H1 (cell line): Measurements from ENCODE around the gene MMS22L.

Experiments used
- CTCF ChIP-seq, 3 experiments: IDR thresholded peaks; 1 replicate in 2 of 3; 2 replicates in 1 of 3; pipeline versions ENCODE4 v1.5.1 to v1.6.1; 2011; ENCODE audit warnings: low read length in 3 of 3, mild to moderate bottlenecking in 3 of 3, inconsistent platforms in 2 of 3, low read depth in 1 of 3, moderate library complexity in 1 of 3; ENCODE audit not compliant: insufficient read depth in 1 of 3; ENCODE audit errors: control extremely low read depth in 1 of 3
- EGR1 ChIP-seq: IDR thresholded peaks from 2 replicates; pipeline ENCODE4 v1.6.1; 2011; ENCODE audit warnings: low read depth, low read length, borderline replicate concordance
- JUND ChIP-seq: IDR thresholded peaks from 2 replicates; pipeline ENCODE4 v1.6.1; 2011; ENCODE audit warnings: mild to moderate bottlenecking, improper control_type of control experiment, low read length
- MAFK ChIP-seq: IDR thresholded peaks from 2 replicates; pipeline ENCODE4 v1.6.1; 2012; ENCODE audit warnings: low read depth, mild to moderate bottlenecking, improper control_type of control experiment, low read length
- POLR2AphosphoS5 ChIP-seq: IDR thresholded peaks from 2 replicates; pipeline ENCODE4 v1.6.1; 2011; ENCODE audit warnings: low read depth, low read length
- TAF1 ChIP-seq: IDR thresholded peaks from 2 replicates; pipeline ENCODE4 v1.6.1; 2011; ENCODE audit warnings: mild to moderate bottlenecking, low read depth, low read length
- TCF12 ChIP-seq: IDR thresholded peaks from 2 replicates; pipeline ENCODE4 v1.6.1; 2011; ENCODE audit warnings: low read depth, mild to moderate bottlenecking, low read length
- ZNF274 ChIP-seq: IDR thresholded peaks from 2 replicates; pipeline ENCODE4 v1.7.0; 2012; ENCODE audit warnings: low read length, borderline replicate concordance; ENCODE audit errors: extremely low read depth

DNA sequence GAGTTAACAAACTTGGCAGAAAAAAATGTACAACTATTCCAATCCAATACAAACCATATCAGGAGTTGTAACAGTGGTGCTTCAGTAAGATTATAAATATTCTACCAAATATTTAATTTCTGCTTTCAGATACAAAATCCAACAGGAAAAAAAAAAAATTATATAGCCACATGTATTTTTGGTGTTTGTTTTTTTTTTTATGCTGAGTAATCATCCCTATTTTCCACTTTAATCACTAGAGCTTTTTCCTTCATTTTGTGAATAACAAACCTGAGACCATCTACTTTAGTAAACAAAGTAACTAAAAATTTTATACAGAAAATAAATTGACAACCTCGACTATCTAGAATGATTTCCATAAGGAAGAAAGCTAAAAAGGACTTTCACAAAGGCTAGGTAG, 36.2 kb downstream of the MMS22L start:
- TF ChIP-seq CTCF (IDR thresholded peaks at IDR 0.05; ENCODE audit: control extremely low read depth in 1 of 3, insufficient read depth in 1 of 3, low read depth in 1 of 3, low read length in 3 of 3) (no peak), MAFK (no peak), EGR1 (no peak), ZNF274 (no peak), TAF1 (no peak), TCF12 (no peak), JUND (no peak), POLR2AphosphoS5 (no peak)
